SK-N-SH (cell line): ENCODE results near the gene RNF13. TPM values are rescaled to one million over a fixed set of nuclear protein-coding genes. Genes with fewer than 3 reads are reported as not detected.
A peak's percentile ranks its signal among the peaks of the same experiment; 100 is the strongest.

ENCODE experiments used
- CTCF ChIA-PET: fragments of 300-600, 350-600 bp; formaldehyde crosslinking; extraction: SDS; loops from one replicate; lab custom pipeline; 2021; lab: Yijun Ruan, JAX
- POLR2A ChIA-PET: fragments of 350-600 bp; sonication (Branson Sonifier 250); formaldehyde crosslinking; extraction: SDS; loops from one replicate; lab custom pipeline; 2020; ENCODE audit warnings: antibody characterized with exemption, inconsistent platforms; lab: Yijun Ruan, JAX
- DNase-seq: peaks from one replicate; pipeline ENCODE4 v3.0.0; 2012
- H2AFZ ChIP-seq: fragments of 200-600 bp; sonication (generic); 2 replicates; pipeline ENCODE4 v1.8.1; 2016; ENCODE audit warnings: antibody characterized with exemption, mild to moderate bottlenecking, low read depth
- H3F3A ChIP-seq: fragments of 200-600 bp; sonication (generic); replicated peaks from 2 replicates; pipeline ENCODE3; 2016; ENCODE audit warnings: antibody characterized with exemption, mild to moderate bottlenecking; ENCODE audit not compliant: insufficient read depth
- H3K27ac ChIP-seq, 2 experiments: fragments of 200-500 bp in 1 of 2; fragments of 200-600 bp in 1 of 2; sonication (Bioruptor generic) in 1 of 2; sonication (generic), shearing (Covaris generic) in 1 of 2; 2 replicates each; pipeline versions ENCODE4 v1.5.1 to v1.6.1; 2014 to 2016; ENCODE audit warnings: low read depth in 2 of 2, inconsistent platforms in 1 of 2, low read length in 1 of 2, mild to moderate bottlenecking in 1 of 2, mixed read lengths in 1 of 2
- H3K27me3 ChIP-seq: fragments of 200-600 bp; sonication (generic), shearing (Covaris generic); 2 replicates; pipeline ENCODE4 v1.6.1; 2016; ENCODE audit warnings: mixed run types; ENCODE audit not compliant: insufficient read depth
- H3K36me3 ChIP-seq, 2 experiments: fragments of 200-500 bp in 1 of 2; fragments of 200-600 bp in 1 of 2; sonication (Bioruptor generic) in 1 of 2; sonication (generic) in 1 of 2; replicated peaks in 1 of 2; 2 replicates each; pipeline versions ENCODE3 to v1.5.1; 2014 to 2016; ENCODE audit warnings: low read length in 1 of 2, mild to moderate bottlenecking in 1 of 2; ENCODE audit not compliant: insufficient read depth in 2 of 2, control insufficient read depth in 1 of 2
- H3K4me1 ChIP-seq, 2 experiments: fragments of 200-500 bp in 1 of 2; fragments of 200-600 bp in 1 of 2; sonication (Bioruptor generic) in 1 of 2; sonication (generic), shearing (Covaris generic) in 1 of 2; 2 replicates each; pipeline versions ENCODE4 v1.5.1 to v1.6.1; 2014 to 2016; ENCODE audit warnings: low read depth in 1 of 2, low read length in 1 of 2, mixed run types in 1 of 2; ENCODE audit not compliant: insufficient read depth in 2 of 2, control insufficient read depth in 1 of 2
- H3K4me2 ChIP-seq: fragments of 200-600 bp; sonication (generic), shearing (Covaris generic); 2 replicates; pipeline ENCODE4 v1.6.1; 2017; ENCODE audit warnings: mixed run types
- H3K4me3 ChIP-seq, 2 experiments: fragments of 200-500 bp in 1 of 2; fragments of 200-600 bp in 1 of 2; sonication (Bioruptor generic) in 1 of 2; sonication (generic), shearing (Covaris generic) in 1 of 2; 2 replicates each; pipeline versions ENCODE4 v1.5.1 to v1.8.1; 2014 to 2016; ENCODE audit warnings: low read depth in 2 of 2, inconsistent platforms in 1 of 2, low read length in 1 of 2, mild to moderate bottlenecking in 1 of 2, mixed read lengths in 1 of 2, moderate library complexity in 1 of 2
- H3K79me2 ChIP-seq: fragments of 200-600 bp; sonication (generic); 2 replicates; pipeline ENCODE4 v1.8.1; 2017; ENCODE audit warnings: mild to moderate bottlenecking; ENCODE audit not compliant: insufficient read depth
- H3K9ac ChIP-seq: fragments of 200-600 bp; sonication (generic); 2 replicates; pipeline ENCODE4 v1.6.1; 2017; ENCODE audit warnings: mixed run types
- H3K9me2 ChIP-seq: fragments of 200-600 bp; sonication (generic); 2 replicates; pipeline ENCODE4 v1.6.1; 2017; ENCODE audit warnings: mixed run types
- H3K9me3 ChIP-seq: fragments of 200-600 bp; sonication (generic); 2 replicates; pipeline ENCODE4 v1.6.1; 2017; ENCODE audit warnings: mixed run types, mild to moderate bottlenecking, moderate library complexity
- H4K20me1 ChIP-seq: fragments of 200-600 bp; sonication (generic); 2 replicates; pipeline ENCODE4 v1.6.1; 2017; ENCODE audit warnings: mild to moderate bottlenecking, mixed run types; ENCODE audit not compliant: insufficient read depth
- CHD2 ChIP-seq: fragments of 150-350 bp; IDR thresholded peaks from 2 replicates; pipeline ENCODE4 v1.6.1; 2018; ENCODE audit warnings: low read length; ENCODE audit not compliant: partially characterized antibody
- CTCF ChIP-seq: fragments of 200-600 bp; sonication (generic); IDR thresholded peaks from 2 replicates; pipeline ENCODE4 v1.6.1; 2017; ENCODE audit warnings: antibody characterized with exemption, mild to moderate bottlenecking, moderate library complexity
- ELF1 ChIP-seq: IDR thresholded peaks from 2 replicates; pipeline ENCODE4 v1.4.0; 2012
- EP300 ChIP-seq, 2 experiments: IDR thresholded peaks; 2 replicates each; pipeline versions ENCODE4 v1.4.0 to v1.6.1; 2012; ENCODE audit warnings: borderline replicate concordance in 1 of 2, low read depth in 1 of 2, low read length in 1 of 2
- FOXJ3 ChIP-seq: sonication (generic); formaldehyde crosslinking; IDR thresholded peaks from 2 replicates; pipeline ENCODE4 v1.5.1; 2020; ENCODE audit warnings: mild to moderate bottlenecking, missing genetic modification reagents
- GATA2 ChIP-seq: sonication (generic); formaldehyde crosslinking; IDR thresholded peaks from 2 replicates; pipeline ENCODE4 v1.5.0; 2020; ENCODE audit warnings: mild to moderate bottlenecking, missing genetic modification reagents
- IRF3 ChIP-seq: fragments of 150-350 bp; IDR thresholded peaks from 2 replicates; pipeline ENCODE4 v1.6.1; 2016; ENCODE audit warnings: mild to moderate bottlenecking, low read depth, low read length
- MAX ChIP-seq: IDR thresholded peaks from 2 replicates; pipeline ENCODE4 v1.4.0; 2012; ENCODE audit warnings: low read depth
- MEF2A ChIP-seq: IDR thresholded peaks from 2 replicates; pipeline ENCODE4 v1.4.0; 2012; ENCODE audit warnings: low read depth, borderline replicate concordance
- MXI1 ChIP-seq: IDR thresholded peaks from 2 replicates; pipeline ENCODE4 v1.6.1; 2012; ENCODE audit warnings: mild to moderate bottlenecking, low read depth, low read length, improper control_type of control experiment
- PBX3 ChIP-seq: IDR thresholded peaks from 2 replicates; pipeline ENCODE4; 2012
- RAD21 ChIP-seq: IDR thresholded peaks from 2 replicates; pipeline ENCODE4 v1.6.1; 2012; ENCODE audit warnings: mild to moderate bottlenecking, low read length
- RCOR1 ChIP-seq: fragments of 150-350 bp; IDR thresholded peaks from 2 replicates; pipeline ENCODE4 v1.6.1; 2017; ENCODE audit warnings: antibody characterized with exemption, low read length
- RFX5 ChIP-seq: IDR thresholded peaks from 2 replicates; pipeline ENCODE4 v1.6.1; 2012; ENCODE audit warnings: mild to moderate bottlenecking, improper control_type of control experiment, low read length
- TCF12 ChIP-seq: IDR thresholded peaks from 2 replicates; pipeline ENCODE4 v1.4.0; 2012
- USF1 ChIP-seq: IDR thresholded peaks from 2 replicates; pipeline ENCODE4 v1.4.0; 2012; ENCODE audit warnings: low read depth, borderline replicate concordance
- USF2 ChIP-seq: fragments of 150-350 bp; IDR thresholded peaks from 2 replicates; pipeline ENCODE4 v1.6.1; 2017; ENCODE audit warnings: antibody characterized with exemption, low read length, low read depth, borderline replicate concordance
- YY1 ChIP-seq: IDR thresholded peaks from 2 replicates; pipeline ENCODE4 v1.4.0; 2012; ENCODE audit warnings: low read depth, mild to moderate bottlenecking
- ZBTB33 ChIP-seq: IDR thresholded peaks from 2 replicates; pipeline ENCODE4 v1.4.0; 2012; ENCODE audit warnings: low read depth, borderline replicate concordance
- polyA plus RNA-seq, 3 experiments: library from polyadenylated mRNA; depleted of rRNA; stranded (reverse); fragments of >200 nt; gene quantifications; 2 replicates each; pipeline ENCODE4 v1.2.3, GENCODE V29; 2012

RNF13 gene
- polyA plus RNA-seq, 1 of the 3 experiments (the other 2 are of a cell fraction) = 14.9 TPM

GRCh38 chr3:149906036-149906435, 93.0 kb downstream of the RNF13 start:
- H3K36me3 ChIP-seq = peaks cover 2 to 4% of the 10 kb centered on the region in 2 experiments
- no peak overlapping the region for H3K4me2 ChIP-seq
- ChIA-PET POLR2A (interaction anchor here (0.6 kb wide), 1 partner anchor 11 kb away, joined by 3 read pairs; no protein-coding TSS in a partner anchor), CTCF (no interaction called here)
- H3K9me2 ChIP-seq = no peaks in the 10 kb centered on the region
- H3K9ac ChIP-seq = no peak overlapping the region
- no peaks in the 10 kb centered on the region for H3K27me3 ChIP-seq
- peaks cover 4 to 19% of the 10 kb centered on the region in 2 experiments; a peak in 3 of 4 replicates for H3K4me1 ChIP-seq
- no peak overlapping the region for H3K4me3 ChIP-seq
- H3K79me2 ChIP-seq = no peaks in the 10 kb centered on the region
- no peaks in the 10 kb centered on the region for H3F3A ChIP-seq
- no peak overlapping the region for H3K27ac ChIP-seq
- H2AFZ ChIP-seq = no peak overlapping the region
- H3K9me3 ChIP-seq = no peaks in the 10 kb centered on the region
- no peak for DNase-seq
- no peak for TF ChIP-seq MEF2A
- TF ChIP-seq RAD21 = no peak
- TF ChIP-seq CHD2 = no peak
- TF ChIP-seq YY1 = no peak
- TF ChIP-seq EP300 (IDR thresholded peaks at IDR 0.05; ENCODE audit: borderline replicate concordance in 1 of 2, low read depth in 1 of 2, low read length in 1 of 2) = no peak
- TF ChIP-seq GATA2 (CRISPR knock-in tag) = no peak
- no peak for TF ChIP-seq RCOR1
- no peak for TF ChIP-seq TCF12
- no peak for TF ChIP-seq RFX5
- TF ChIP-seq IRF3 = no peak
- no peaks in the 10 kb centered on the region for H4K20me1 ChIP-seq

- no peaks in the 10 kb centered on the region for H3F3A ChIP-seq
- H3K4me2 ChIP-seq = no peak overlapping the region
- TF ChIP-seq CHD2 (no peak), YY1 (no peak), USF2 (no peak), RAD21 (no peak), PBX3 (no peak), TCF12 (no peak), MXI1 (no peak), MEF2A (no peak), ELF1 (no peak), USF1 (no peak), MAX (no peak), FOXJ3 (CRISPR knock-in tag) (no peak), ZBTB33 (no peak), CTCF (no peak)
- no peaks in the 10 kb centered on the region for H3K9me3 ChIP-seq
- H3K27me3 ChIP-seq = no peaks in the 10 kb centered on the region
- H3K4me3 ChIP-seq = no peak overlapping the region
- CTCF ChIA-PET = interaction anchor here (0.9 to 1.1 kb wide), 2 partner anchors 28 to 53 kb away, joined by 3 to 8 read pairs; no protein-coding TSS in a partner anchor
- H2AFZ ChIP-seq = no peak overlapping the region
- no peaks in the 10 kb centered on the region for H3K79me2 ChIP-seq
- peaks cover 15 to 20% of the 10 kb centered on the region in 2 experiments for H3K36me3 ChIP-seq
- POLR2A ChIA-PET = no interaction called here
- peak overlapping the region in 1 of 2 experiments; percentile 79; a peak in 2 of 4 replicates for H3K27ac ChIP-seq
- H3K4me1 ChIP-seq = peaks cover 0 to 11% of the 10 kb centered on the region in 2 experiments; a peak in 2 of 4 replicates
- H3K9ac ChIP-seq = no peak overlapping the region
- no peaks in the 10 kb centered on the region for H4K20me1 ChIP-seq
- no peak for DNase-seq
- H3K9me2 ChIP-seq = no peaks in the 10 kb centered on the region
Observed at GRCh38 chr3:149908424-149908957, 95.5 kb downstream of the RNF13 start.
